H9 (cell line): ENCODE results near the gene GTF3C1. TPM values are rescaled to one million over a fixed set of nuclear protein-coding genes. Genes with fewer than 3 reads are reported as not detected.

Experiments used
- DNase-seq: peaks from one replicate; pipeline ENCODE4 v3.0.0-alpha.2; 2017
- H2AFZ ChIP-seq: one replicate; pipeline ENCODE4 v1.6.1; 2013; ENCODE audit warnings: mild to moderate bottlenecking, low read length, control low read depth, moderate library complexity
- H2AK5ac ChIP-seq: 2 replicates; pipeline ENCODE4 v1.6.1; 2013; ENCODE audit warnings: low read length, control low read depth, mixed read lengths; ENCODE audit not compliant: insufficient read length
- H2BK120ac ChIP-seq: one replicate; pipeline ENCODE4 v1.6.1; 2013; ENCODE audit warnings: low read depth, mild to moderate bottlenecking, low read length, control low read depth, inconsistent platforms; ENCODE audit not compliant: poor library complexity, severe bottlenecking
- H2BK12ac ChIP-seq: 2 replicates; pipeline ENCODE4 v1.6.1; 2013; ENCODE audit warnings: low read length, control low read depth, mixed read lengths, low read depth; ENCODE audit not compliant: insufficient read length
- H2BK15ac ChIP-seq: 2 replicates; pipeline ENCODE4 v1.6.1; 2013; ENCODE audit warnings: low read depth, low read length, control low read depth
- H2BK20ac ChIP-seq: one replicate; pipeline ENCODE4 v1.6.1; 2013; ENCODE audit warnings: low read depth, mild to moderate bottlenecking, low read length, control low read depth, inconsistent platforms; ENCODE audit not compliant: poor library complexity, severe bottlenecking
- H2BK5ac ChIP-seq: 2 replicates; pipeline ENCODE4 v1.6.1; 2013; ENCODE audit warnings: low read length, control low read depth, mixed read lengths; ENCODE audit not compliant: insufficient read length
- H3K14ac ChIP-seq: 2 replicates; pipeline ENCODE4 v1.6.1; 2013; ENCODE audit warnings: low read length, control low read depth; ENCODE audit not compliant: insufficient read depth
- H3K18ac ChIP-seq: 2 replicates; pipeline ENCODE4 v1.6.1; 2013; ENCODE audit warnings: low read depth, mild to moderate bottlenecking, mixed read lengths, low read length, control low read depth; ENCODE audit not compliant: insufficient read length
- H3K23ac ChIP-seq: 2 replicates; pipeline ENCODE4 v1.6.1; 2013; ENCODE audit warnings: low read length, control low read depth, mixed read lengths, low read depth; ENCODE audit not compliant: insufficient read length
- H3K23me2 ChIP-seq: 2 replicates; pipeline ENCODE4 v1.6.1; 2013; ENCODE audit warnings: low read depth, mild to moderate bottlenecking, mixed read lengths, low read length, control low read depth; ENCODE audit not compliant: insufficient read length, poor library complexity, severe bottlenecking
- H3K27ac ChIP-seq: 2 replicates; pipeline ENCODE4 v1.5.1; 2013; ENCODE audit warnings: low read length, control low read depth, mixed read lengths, low read depth; ENCODE audit not compliant: insufficient read length
- H3K27me3 ChIP-seq: 2 replicates; pipeline ENCODE4 v1.6.1; 2013; ENCODE audit warnings: low read length, control low read depth, inconsistent platforms; ENCODE audit not compliant: insufficient read depth
- H3K4ac ChIP-seq: 2 replicates; pipeline ENCODE4 v1.6.1; 2013; ENCODE audit warnings: low read depth, mild to moderate bottlenecking, control low read depth, inconsistent platforms, low read length, moderate library complexity
- H3K4me1 ChIP-seq: 2 replicates; pipeline ENCODE4 v1.6.1; 2013; ENCODE audit warnings: low read length, control low read depth, inconsistent platforms; ENCODE audit not compliant: insufficient read depth
- H3K4me2 ChIP-seq: 2 replicates; pipeline ENCODE4 v1.6.1; 2013; ENCODE audit warnings: low read length, control low read depth, mixed read lengths; ENCODE audit not compliant: insufficient read length, insufficient read depth
- H3K56ac ChIP-seq: 2 replicates; pipeline ENCODE4 v1.6.1; 2013; ENCODE audit warnings: low read depth, mild to moderate bottlenecking, mixed read lengths, low read length, control low read depth; ENCODE audit not compliant: insufficient read length
- H3K79me1 ChIP-seq: 2 replicates; pipeline ENCODE4 v1.6.1; 2013; ENCODE audit warnings: low read depth, mild to moderate bottlenecking, moderate library complexity, low read length, control low read depth, inconsistent platforms; ENCODE audit not compliant: insufficient read depth, poor library complexity, severe bottlenecking
- H3K79me2 ChIP-seq: 2 replicates; pipeline ENCODE4 v1.6.1; 2013; ENCODE audit warnings: low read length, control low read depth, inconsistent platforms; ENCODE audit not compliant: insufficient read depth
- H3K9ac ChIP-seq: 2 replicates; pipeline ENCODE4 v1.6.1; 2013; ENCODE audit warnings: low read length, control low read depth, mixed read lengths; ENCODE audit not compliant: insufficient read length; ENCODE audit errors: extremely low read depth
- H3K9me3 ChIP-seq: one replicate; pipeline ENCODE4 v1.6.1; 2013; ENCODE audit warnings: low read depth, low read length, inconsistent platforms; ENCODE audit not compliant: control insufficient read depth
- H3T11ph ChIP-seq: one replicate; pipeline ENCODE4 v1.6.1; 2013; ENCODE audit warnings: mild to moderate bottlenecking, low read length, control low read depth, inconsistent platforms
- H4K20me1 ChIP-seq: one replicate; pipeline ENCODE4 v1.6.1; 2013; ENCODE audit not compliant: control insufficient read depth, insufficient read length, insufficient read depth
- H4K5ac ChIP-seq: 2 replicates; pipeline ENCODE4 v1.6.1; 2013; ENCODE audit warnings: low read depth, mild to moderate bottlenecking, mixed read lengths, low read length, control low read depth; ENCODE audit not compliant: insufficient read length
- H4K8ac ChIP-seq: replicated peaks from 2 replicates; pipeline ENCODE4 v1.6.1; 2013; ENCODE audit warnings: low read length, control low read depth, mixed read lengths, low read depth; ENCODE audit not compliant: insufficient read length
- H4K91ac ChIP-seq: 2 replicates; pipeline ENCODE4 v1.6.1; 2013; ENCODE audit warnings: low read depth, mild to moderate bottlenecking, moderate library complexity, mixed read lengths, low read length, control low read depth; ENCODE audit not compliant: insufficient read length
- H3K27ac Mint-ChIP-seq, 3 experiments: 2 replicates in 2 of 3; 3 replicates in 1 of 3; pipeline ENCODE4 v1.8.0; 2020 to 2021; ENCODE audit warnings: mixed read lengths in 3 of 3, mild to moderate bottlenecking in 1 of 3, moderate library complexity in 1 of 3
- H3K27me3 Mint-ChIP-seq: 2 replicates; pipeline ENCODE4 v1.8.0; 2021; ENCODE audit warnings: low read depth, mild to moderate bottlenecking, moderate library complexity, mixed read lengths
- H3K36me3 Mint-ChIP-seq, 3 experiments: 2 replicates in 2 of 3; 3 replicates in 1 of 3; pipeline ENCODE4 v1.8.0; 2020 to 2021; ENCODE audit warnings: low read depth in 3 of 3, mixed read lengths in 3 of 3; ENCODE audit not compliant: insufficient read depth in 1 of 3
- H3K4me1 Mint-ChIP-seq, 2 experiments: 2 replicates each; pipeline ENCODE4 v1.8.0; 2020; ENCODE audit warnings: mixed read lengths in 2 of 2
- H3K4me3 Mint-ChIP-seq, 2 experiments: 2 replicates in 1 of 2; 3 replicates in 1 of 2; pipeline ENCODE4 v1.8.0; 2020 to 2021; ENCODE audit warnings: mild to moderate bottlenecking in 2 of 2, mixed read lengths in 2 of 2, moderate library complexity in 1 of 2
- H3K9me3 Mint-ChIP-seq, 2 experiments: 2 replicates in 1 of 2; 3 replicates in 1 of 2; pipeline ENCODE4 v1.8.0; 2020; ENCODE audit warnings: mild to moderate bottlenecking in 2 of 2, mixed read lengths in 2 of 2, moderate library complexity in 1 of 2
- WGBS: extraction: QIAGEN DNeasy Blood & Tissue Kit; methylation state at CpG from one replicate; pipeline ENCODE4 v1.1.7; 2013; ENCODE audit warnings: missing lambda C conversion rate, low lambda C conversion rate, mixed read lengths; ENCODE audit not compliant: insufficient read length; ENCODE audit errors: extremely low coverage; 5-methylcytosine and 5-hydroxymethylcytosine counted together
- total RNA-seq: library from RNA; stranded (reverse); gene quantifications from 2 replicates; pipeline ENCODE4 v1.2.1, GENCODE V29; 2021
- TF ChIP-seq, protein P1 (sequence below): fragments of 200-600 bp; sonication (generic); conservative IDR thresholded peaks from 3 replicates; pipeline ENCODE4 v1.8.0; 2021; ENCODE audit warnings: antibody characterized with exemption, mild to moderate bottlenecking

The GTF3C1 gene
- total RNA-seq, 1 experiment from 2014 or later, result 113 TPM

DNA sequence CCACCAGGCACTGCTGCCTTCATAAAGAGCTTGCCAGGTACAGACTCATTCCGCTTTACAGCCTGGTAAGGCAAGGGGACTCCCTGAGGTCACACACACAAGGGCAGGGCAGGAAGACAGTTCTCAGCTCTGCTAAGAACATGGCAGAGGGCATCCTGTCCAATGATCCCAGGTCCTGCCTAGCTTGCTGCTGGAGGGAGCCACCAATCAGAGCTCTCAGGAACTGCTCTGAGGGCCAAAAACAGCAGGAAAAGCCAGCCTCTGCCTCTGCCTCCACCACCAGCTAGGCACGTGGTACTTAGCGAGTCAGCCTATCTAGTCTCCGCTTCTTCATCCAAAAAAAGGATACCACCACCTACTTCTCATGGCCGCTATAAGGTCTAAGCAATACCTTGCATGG lies 66.1 kb downstream of the GTF3C1 start:
- no peak overlapping the region for H2AK5ac ChIP-seq
- no peak overlapping the region for H2BK120ac ChIP-seq
- H3K4me2 ChIP-seq, result no peak overlapping the region
- H4K5ac ChIP-seq, result no peak overlapping the region
- no peak overlapping the region for H2BK15ac ChIP-seq
- no peak for DNase-seq
- Mint-ChIP-seq H3K27ac (0 out of 7 replicates have a peak overlapping the region, but pooled peaks of 1 of the 3 experiments have one; percentile 7), H3K27me3 (no peaks in the 10 kb centered on the region), H3K4me3 (no peak overlapping the region), H3K9me3 (no peaks in the 10 kb centered on the region), H3K4me1 (no peaks in the 10 kb centered on the region), H3K36me3 (peaks cover 50 to 97% (median 92%) of the 10 kb centered on the region in 3 experiments)
- H2BK20ac ChIP-seq, result no peak overlapping the region
- TF ChIP-seq, protein P1, sequence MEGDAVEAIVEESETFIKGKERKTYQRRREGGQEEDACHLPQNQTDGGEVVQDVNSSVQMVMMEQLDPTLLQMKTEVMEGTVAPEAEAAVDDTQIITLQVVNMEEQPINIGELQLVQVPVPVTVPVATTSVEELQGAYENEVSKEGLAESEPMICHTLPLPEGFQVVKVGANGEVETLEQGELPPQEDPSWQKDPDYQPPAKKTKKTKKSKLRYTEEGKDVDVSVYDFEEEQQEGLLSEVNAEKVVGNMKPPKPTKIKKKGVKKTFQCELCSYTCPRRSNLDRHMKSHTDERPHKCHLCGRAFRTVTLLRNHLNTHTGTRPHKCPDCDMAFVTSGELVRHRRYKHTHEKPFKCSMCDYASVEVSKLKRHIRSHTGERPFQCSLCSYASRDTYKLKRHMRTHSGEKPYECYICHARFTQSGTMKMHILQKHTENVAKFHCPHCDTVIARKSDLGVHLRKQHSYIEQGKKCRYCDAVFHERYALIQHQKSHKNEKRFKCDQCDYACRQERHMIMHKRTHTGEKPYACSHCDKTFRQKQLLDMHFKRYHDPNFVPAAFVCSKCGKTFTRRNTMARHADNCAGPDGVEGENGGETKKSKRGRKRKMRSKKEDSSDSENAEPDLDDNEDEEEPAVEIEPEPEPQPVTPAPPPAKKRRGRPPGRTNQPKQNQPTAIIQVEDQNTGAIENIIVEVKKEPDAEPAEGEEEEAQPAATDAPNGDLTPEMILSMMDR, result no peak
- no peaks in the 10 kb centered on the region for H3K4me1 ChIP-seq
- no peaks in the 10 kb centered on the region for H3K79me2 ChIP-seq
- no CpG with 5 or more reads among the region's 5 CpGs for WGBS
- no peaks in the 10 kb centered on the region for H3K27me3 ChIP-seq
- no peak overlapping the region for H2BK5ac ChIP-seq
- H3K9ac ChIP-seq, result no peak overlapping the region
- no peaks in the 10 kb centered on the region for H3K23me2 ChIP-seq
- no peaks in the 10 kb centered on the region for H3K79me1 ChIP-seq
- no peak overlapping the region for H3K14ac ChIP-seq
- H3K23ac ChIP-seq, result no peak overlapping the region
- no peaks in the 10 kb centered on the region for H3K9me3 ChIP-seq
- H3K56ac ChIP-seq, result no peak overlapping the region
- H3K27ac ChIP-seq, result no peak overlapping the region
- no peak overlapping the region for H4K91ac ChIP-seq
- H3K4ac ChIP-seq, result no peak overlapping the region
- H2BK12ac ChIP-seq, result no peak overlapping the region
- H2AFZ ChIP-seq, result no peak overlapping the region
- H3T11ph ChIP-seq, result no peak overlapping the region
- H4K20me1 ChIP-seq, result no peaks in the 10 kb centered on the region
- no peak overlapping the region for H4K8ac ChIP-seq
- no peak overlapping the region for H3K18ac ChIP-seq
